ENCODE data around the gene SERPINH1.

The SERPINH1 gene

GRCh38 chr11:75555079-75555811 lies 6.8 kb upstream of the SERPINH1 start:
- H3K4me3 ChIP-seq (ENCODE audit: low read depth, low read length), result no peak overlapping the region
- no peak for TF ChIP-seq CTCF (IDR thresholded peaks at IDR 0.05; ENCODE audit: control insufficient read depth, extremely low read depth, insufficient read depth)
- no peak for DNase-seq (ENCODE audit: low read depth)

- no peak for TF ChIP-seq CTCF (IDR thresholded peaks at IDR 0.05; ENCODE audit: control insufficient read depth, extremely low read depth, insufficient read depth)
- H3K4me3 ChIP-seq (ENCODE audit: low read depth, low read length), result no peak overlapping the region
- no peak for DNase-seq (ENCODE audit: low read depth)
Measured at GRCh38 chr11:75556275-75556674, 5.8 kb upstream of the SERPINH1 start.

DNA sequence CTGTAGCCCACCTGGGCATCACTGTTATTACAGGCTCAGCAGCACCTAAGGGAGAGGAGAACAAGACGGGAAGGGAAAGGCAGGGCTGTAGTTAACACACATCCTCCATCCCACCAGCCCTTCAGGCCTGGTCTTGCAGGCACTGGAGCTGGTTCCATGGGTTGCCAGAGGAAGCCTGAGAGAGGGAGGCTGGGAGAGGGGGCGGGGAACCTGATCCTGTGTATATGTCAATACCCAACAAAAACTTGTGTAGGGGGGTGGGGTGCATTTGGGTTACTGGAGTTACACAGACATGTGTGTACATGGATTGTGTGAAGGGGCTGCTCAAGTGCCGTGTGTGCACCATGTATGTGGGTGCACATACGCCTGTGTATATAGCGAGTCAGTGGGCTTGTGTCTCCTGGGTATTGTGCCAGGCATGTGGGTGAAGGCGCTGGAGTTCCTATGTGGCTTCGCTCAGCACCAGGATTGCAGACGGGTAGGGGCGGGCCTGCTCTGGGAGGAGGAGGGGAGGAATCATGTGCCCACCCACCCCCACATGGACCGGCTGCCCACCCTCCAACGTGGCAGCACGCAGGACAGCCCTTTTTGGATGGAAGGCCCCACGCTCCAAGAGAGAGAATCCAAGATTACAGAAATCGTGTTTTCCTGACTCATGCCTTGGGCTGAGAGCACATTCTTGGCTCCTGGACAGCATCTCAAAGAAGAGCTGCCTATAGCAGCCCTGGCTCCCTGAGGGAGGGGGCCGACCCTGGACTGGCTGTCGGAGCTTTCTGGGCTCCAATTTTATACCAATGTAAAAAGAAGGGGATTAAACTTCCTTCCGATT lies 4.2 kb upstream of the SERPINH1 start:
- no peak for DNase-seq (ENCODE audit: low read depth)
- H3K4me3 ChIP-seq (ENCODE audit: low read depth, low read length), result no peak overlapping the region
- TF ChIP-seq CTCF (IDR thresholded peaks at IDR 0.05; ENCODE audit: control insufficient read depth, extremely low read depth, insufficient read depth), result no peak

- no peak for TF ChIP-seq CTCF (IDR thresholded peaks at IDR 0.05; ENCODE audit: control insufficient read depth, extremely low read depth, insufficient read depth)
- DNase-seq (ENCODE audit: low read depth), result no peak
- H3K4me3 ChIP-seq (ENCODE audit: low read depth, low read length), result no peak overlapping the region
Measured at GRCh38 chr11:75558939-75559843, 2.9 kb upstream of the SERPINH1 start.

GRCh38 chr11:75560644-75561043 lies 1.4 kb upstream of the SERPINH1 start:
- no peak for DNase-seq (ENCODE audit: low read depth)
- no peak overlapping the region for H3K4me3 ChIP-seq (ENCODE audit: low read depth, low read length)
- TF ChIP-seq CTCF (IDR thresholded peaks at IDR 0.05; ENCODE audit: control insufficient read depth, extremely low read depth, insufficient read depth), result no peak

- TF ChIP-seq CTCF (IDR thresholded peaks at IDR 0.05; ENCODE audit: control insufficient read depth, extremely low read depth, insufficient read depth), result no peak
- DNase-seq (ENCODE audit: low read depth), result no peak
- no peak overlapping the region for H3K4me3 ChIP-seq (ENCODE audit: low read depth, low read length)
Measured at GRCh38 chr11:75561426-75562047, 516 bp upstream of the SERPINH1 start.
